PC-9 (cell line): ENCODE results near the gene TENT4A. TPM values are rescaled to one million over a fixed set of nuclear protein-coding genes. Genes with fewer than 3 reads are reported as not detected.
"Not testable (repeated sequence)": the region's sequence is repeated elsewhere in the genome, so short reads cannot be mapped to it uniquely, and the experiment has no call there.

Experiments used
- Bru-seq: library from RNA; stranded (reverse); fragments of 400-500 nt; gene quantifications from one replicate; lab custom pipeline; 2021; lab: Mats Ljungman, UMichigan
- BruChase-seq, 2 experiments: library from RNA; stranded (reverse); fragments of 400-500 nt; gene quantifications; one replicate each; lab custom pipeline; 2021; lab: Mats Ljungman, UMichigan
- BruUV-seq: library from RNA; stranded (reverse); fragments of 400-500 nt; replicated peaks from 2 replicates; lab custom pipeline; 2021; lab: Mats Ljungman, UMichigan
- CTCF ChIA-PET: fragments of 300-600 bp; sonication (Branson Sonifier 250); formaldehyde crosslinking; loops from one replicate; lab custom pipeline; 2022; ENCODE audit warnings: antibody characterized with exemption; lab: Charles Lee
- POLR2A ChIA-PET: fragments of 300-600 bp; sonication (Branson Sonifier 250); formaldehyde crosslinking; loops from one replicate; lab custom pipeline; 2022; ENCODE audit warnings: antibody characterized with exemption; ENCODE audit not compliant: unreplicated experiment; lab: Charles Lee
- DNase-seq, 2 experiments: peaks; one replicate each; pipeline versions ENCODE4 v3.0.0 to v3.0.0-alpha.2; 2015 to 2022; ENCODE audit warnings: mixed read lengths in 1 of 2
- H2AFZ ChIP-seq: fragments of 200-600 bp; sonication (generic); 2 replicates; pipeline ENCODE4 v1.8.1; 2017; ENCODE audit warnings: antibody characterized with exemption
- H3F3A ChIP-seq: fragments of 200-600 bp; sonication (generic); 2 replicates; pipeline ENCODE4 v1.8.1; 2017; ENCODE audit warnings: antibody characterized with exemption, mild to moderate bottlenecking, low read depth; ENCODE audit not compliant: insufficient read depth
- H3K27ac ChIP-seq: fragments of 200-600 bp; sonication (generic); 2 replicates; pipeline ENCODE4 v1.6.1; 2016; ENCODE audit warnings: mixed run types
- H3K27me3 ChIP-seq: fragments of 200-600 bp; sonication (generic); 2 replicates; pipeline ENCODE4 v1.6.1; 2016; ENCODE audit warnings: low read depth, mixed run types; ENCODE audit not compliant: insufficient read depth
- H3K36me3 ChIP-seq: fragments of 200-600 bp; sonication (generic); 2 replicates; pipeline ENCODE4 v1.6.1; 2016; ENCODE audit warnings: low read depth, mixed run types
- H3K4me1 ChIP-seq: fragments of 200-600 bp; sonication (generic); replicated peaks from 2 replicates; pipeline ENCODE4 v1.6.1; 2016; ENCODE audit warnings: mixed run types; ENCODE audit not compliant: insufficient read depth
- H3K4me2 ChIP-seq: fragments of 200-600 bp; sonication (generic); 2 replicates; pipeline ENCODE4 v1.6.1; 2017; ENCODE audit warnings: mixed run types
- H3K4me3 ChIP-seq: fragments of 200-600 bp; sonication (generic); 2 replicates; pipeline ENCODE4 v1.6.1; 2016; ENCODE audit warnings: mixed run types
- H3K79me2 ChIP-seq: fragments of 200-600 bp; sonication (generic); 2 replicates; pipeline ENCODE4 v1.6.1; 2017; ENCODE audit warnings: low read depth, mixed run types
- H3K9me2 ChIP-seq: fragments of 200-600 bp; sonication (generic); 2 replicates; pipeline ENCODE4 v1.8.1; 2017; ENCODE audit warnings: mild to moderate bottlenecking; ENCODE audit not compliant: insufficient read depth
- H3K9me3 ChIP-seq: fragments of 200-600 bp; sonication (generic); 2 replicates; pipeline ENCODE4 v1.8.1; 2016; ENCODE audit warnings: low read depth; ENCODE audit not compliant: insufficient read depth
- H4K20me1 ChIP-seq: fragments of 200-600 bp; sonication (generic); 2 replicates; pipeline ENCODE4 v1.8.1; 2017; ENCODE audit not compliant: insufficient read depth
- CTCF ChIP-seq: fragments of 200-600 bp; sonication (generic); conservative IDR thresholded peaks from 2 replicates; pipeline ENCODE4 v1.6.1; 2017; ENCODE audit warnings: mixed run types, antibody characterized with exemption, mild to moderate bottlenecking, moderate library complexity
- EZH2 ChIP-seq: fragments of 200-600 bp; sonication (generic); IDR thresholded peaks from 2 replicates; pipeline ENCODE4 v1.8.0; 2017; ENCODE audit warnings: antibody characterized with exemption, low read depth
- intact Hi-C: fragments of 100-400 bp; cut with micrococcal nuclease; formaldehyde crosslinking; loops from one replicate; pipeline ENCODE4 v1.10.0; 2022; ENCODE audit not compliant: unreplicated experiment
- long read RNA-seq: library from polyadenylated mRNA; stranded (forward); transcript quantifications from one replicate; pipeline ENCODE4 v2.0.0, GENCODE V29; 2022
- total RNA-seq: library from RNA; stranded (reverse); gene quantifications from 2 replicates; pipeline ENCODE4 v1.2.3, GENCODE V29; 2021

The TENT4A gene
- total RNA-seq = 72.8 and 84.8 TPM in 2 replicates
- percentile 97 among the genes with signal in this experiment for Bru-seq, nascent RNA
- BruChase-seq, experiment 1, labeled RNA remaining after a 2-hour chase = percentile 99 among the genes with signal in this experiment
- percentile 96 among the genes with signal in this experiment for BruChase-seq, experiment 2, labeled RNA remaining after a 6-hour chase
- long read RNA-seq, full-length matches to known transcripts = 26 of 38 reads
- long read RNA-seq, partial matches to known transcripts = 8 of 38 reads
- long read RNA-seq, other reads (novel, unspliced or antisense) = 4 of 38 reads

GRCh38 chr5:6713274-6714225 is at the start of gene TENT4A:
Gene TENT4A (plus strand): TSS chr5:6713432. CDS start chr5:6713984, 552 bp downstream.
- peak within 1 kb of the TSS; percentile 99 for H2AFZ ChIP-seq
- DNase-seq = peak in 1 of 2 experiments; percentile 38
- ChIA-PET CTCF (no interaction called here), POLR2A (interaction anchor here (0.6 to 1.0 kb wide), 5 partner anchors 80 to 1155 kb away, joined by 3 to 8 read pairs (median 5); partner anchors contain the start of genes FASTKD3, MTRR, NSUN2 and SRD5A1)
- no peaks in the 10 kb centered on the region for H3K9me2 ChIP-seq
- H3K79me2 ChIP-seq = peaks cover 42% of the 10 kb centered on the region
- H3K4me1 ChIP-seq = peaks cover 32% of the 10 kb centered on the region
- 0 out of 2 replicates have a peak, but pooled peaks cover 4% of the 10 kb centered on the region for H3K36me3 ChIP-seq
- peaks cover 39% of the 10 kb centered on the region for H4K20me1 ChIP-seq
- intact Hi-C loops = loop anchor here (2.0 kb wide), 3 partner anchors 53 to 1291 kb away; partner anchors contain the start of genes ICE1 and MED10
- BruUV-seq = no TSS peak
- H3K4me3 ChIP-seq = peak within 1 kb of the TSS; percentile 84
- TF ChIP-seq CTCF (no peak), EZH2 (no peak)
- H3F3A ChIP-seq = peaks cover 19% of the 10 kb centered on the region
- no peaks in the 10 kb centered on the region for H3K9me3 ChIP-seq
- H3K4me2 ChIP-seq = peak within 1 kb of the TSS; percentile 95
- H3K27me3 ChIP-seq = no peaks in the 10 kb centered on the region
- peak within 1 kb of the TSS; percentile 88 for H3K27ac ChIP-seq

- no peak overlapping the region for H2AFZ ChIP-seq
- no peaks in the 10 kb centered on the region for H3K79me2 ChIP-seq
- H4K20me1 ChIP-seq = no peaks in the 10 kb centered on the region
- no peaks in the 10 kb centered on the region for H3K4me1 ChIP-seq
- POLR2A ChIA-PET = no interaction called here
- no peak overlapping the region for H3K27ac ChIP-seq
- no peak overlapping the region for H3K4me2 ChIP-seq
- BruUV-seq = no TSS peak
- H3K4me3 ChIP-seq = no peak overlapping the region
- CTCF ChIA-PET = no interaction called here
- H3F3A ChIP-seq = no peaks in the 10 kb centered on the region
- no peaks in the 10 kb centered on the region for H3K27me3 ChIP-seq
- intact Hi-C loops = no loop called here
- H3K9me3 ChIP-seq = no peaks in the 10 kb centered on the region
- H3K9me2 ChIP-seq = no peaks in the 10 kb centered on the region
- DNase-seq = no peak
- no peaks in the 10 kb centered on the region for H3K36me3 ChIP-seq
- no peak for TF ChIP-seq EZH2
- no peak for TF ChIP-seq CTCF
Measured at GRCh38 chr5:6666762-6667161, 46.5 kb upstream of the TENT4A start.

GRCh38 chr5:6667648-6668047 is 45.6 kb upstream of the TENT4A start:
- H4K20me1 ChIP-seq = no peaks in the 10 kb centered on the region
- H3K9me2 ChIP-seq = no peaks in the 10 kb centered on the region
- TF ChIP-seq CTCF (no peak), EZH2 (no peak)
- no peaks in the 10 kb centered on the region for H3K79me2 ChIP-seq
- no peaks in the 10 kb centered on the region for H3K4me1 ChIP-seq
- DNase-seq = no peak
- H3K4me3 ChIP-seq = no peak overlapping the region
- POLR2A ChIA-PET = interaction anchor here (0.6 kb wide), 1 partner anchor 43 kb away, joined by 4 read pairs; no protein-coding TSS in a partner anchor
- no TSS peak for BruUV-seq
- CTCF ChIA-PET = no interaction called here
- H3K36me3 ChIP-seq = no peaks in the 10 kb centered on the region
- H3K27ac ChIP-seq = no peak overlapping the region
- no peak overlapping the region for H2AFZ ChIP-seq
- H3F3A ChIP-seq = no peaks in the 10 kb centered on the region
- intact Hi-C loops = no loop called here
- H3K9me3 ChIP-seq = no peaks in the 10 kb centered on the region
- H3K4me2 ChIP-seq = no peak overlapping the region
- no peaks in the 10 kb centered on the region for H3K27me3 ChIP-seq

- H3K27me3 ChIP-seq, CTCF ChIA-PET, H3F3A ChIP-seq, H3K27ac ChIP-seq, H3K36me3 ChIP-seq, H4K20me1 ChIP-seq, BruUV-seq, H3K9me3 ChIP-seq, H3K4me1 ChIP-seq, H3K4me3 ChIP-seq, intact Hi-C loops, H3K9me2 ChIP-seq, DNase-seq, H3K79me2 ChIP-seq, H3K4me2 ChIP-seq, H2AFZ ChIP-seq, POLR2A ChIA-PET: not testable (repeated sequence)
Measured at GRCh38 chr5:6668717-6669116, 44.5 kb upstream of the TENT4A start.
